ENCODE data around the gene SLC41A3.

The SLC41A3 gene

GRCh38 chr3:126121632-126122031 lies 37.7 kb upstream of the SLC41A3 start:
- H3K27ac ChIP-seq (ENCODE audit: low read length), result no peak overlapping the region
- H3K9me3 ChIP-seq (replicated peaks; ENCODE audit: insufficient read depth, low read length), result no peaks in the 10 kb centered on the region
- no peak for DNase-seq
- no peak overlapping the region for H2AFZ ChIP-seq (ENCODE audit: low read length)
- H3K9ac ChIP-seq (ENCODE audit: low read length), result no peak overlapping the region
- TF ChIP-seq CTCF (IDR thresholded peaks at IDR 0.05; ENCODE audit: low read length) (no peak), EZH2 (optimal IDR thresholded peaks at IDR 0.05; ENCODE audit: low read depth, low read length) (no peak), EZH2phosphoT487 (IDR thresholded peaks at IDR 0.05; ENCODE audit: low read length) (no peak)
- H3K4me2 ChIP-seq (ENCODE audit: low read depth, low read length), result no peak overlapping the region
- no peak overlapping the region for H3K4me3 ChIP-seq (ENCODE audit: low read length)
- no peaks in the 10 kb centered on the region for H3K4me1 ChIP-seq (ENCODE audit: low read length)
- H3K9me2 ChIP-seq (replicated peaks; ENCODE audit: insufficient read depth, low read length), result no peaks in the 10 kb centered on the region
- H3K79me2 ChIP-seq (ENCODE audit: low read length), result no peaks in the 10 kb centered on the region
- H3F3A ChIP-seq (ENCODE audit: insufficient read depth, low read length), result no peaks in the 10 kb centered on the region
- no peaks in the 10 kb centered on the region for H3K27me3 ChIP-seq (replicated peaks; ENCODE audit: insufficient read depth, low read length)
- H4K20me1 ChIP-seq (ENCODE audit: insufficient read depth, low read length), result no peaks in the 10 kb centered on the region
- H3K36me3 ChIP-seq (replicated peaks; ENCODE audit: insufficient read depth, low read length), result no peaks in the 10 kb centered on the region

GRCh38 chr3:126121074-126121473 lies 37.1 kb upstream of the SLC41A3 start:
- Histone ChIP-seq H3K9ac (ENCODE audit: low read length) (no peak overlapping the region), H3F3A (ENCODE audit: insufficient read depth, low read length) (no peaks in the 10 kb centered on the region), H3K27ac (ENCODE audit: low read length) (no peak overlapping the region), H3K27me3 (replicated peaks; ENCODE audit: insufficient read depth, low read length) (no peaks in the 10 kb centered on the region), H3K9me2 (replicated peaks; ENCODE audit: insufficient read depth, low read length) (no peaks in the 10 kb centered on the region), H3K4me3 (ENCODE audit: low read length) (no peak overlapping the region), H3K9me3 (replicated peaks; ENCODE audit: insufficient read depth, low read length) (no peaks in the 10 kb centered on the region), H3K79me2 (ENCODE audit: low read length) (no peaks in the 10 kb centered on the region), H4K20me1 (ENCODE audit: insufficient read depth, low read length) (no peaks in the 10 kb centered on the region), H2AFZ (ENCODE audit: low read length) (no peak overlapping the region), H3K4me1 (ENCODE audit: low read length) (no peaks in the 10 kb centered on the region), H3K36me3 (replicated peaks; ENCODE audit: insufficient read depth, low read length) (no peaks in the 10 kb centered on the region), H3K4me2 (ENCODE audit: low read depth, low read length) (no peak overlapping the region)
- DNase-seq, result no peak
- no peak for TF ChIP-seq EZH2phosphoT487 (IDR thresholded peaks at IDR 0.05; ENCODE audit: low read length)
- no peak for TF ChIP-seq CTCF (IDR thresholded peaks at IDR 0.05; ENCODE audit: low read length)

- Histone ChIP-seq H3K9me3 (replicated peaks; ENCODE audit: insufficient read depth, low read length) (no peaks in the 10 kb centered on the region), H3K27me3 (replicated peaks; ENCODE audit: insufficient read depth, low read length) (no peaks in the 10 kb centered on the region), H3K9ac (ENCODE audit: low read length) (no peak overlapping the region), H4K20me1 (ENCODE audit: insufficient read depth, low read length) (no peaks in the 10 kb centered on the region), H3F3A (ENCODE audit: insufficient read depth, low read length) (no peaks in the 10 kb centered on the region), H3K27ac (ENCODE audit: low read length) (no peak overlapping the region), H3K79me2 (ENCODE audit: low read length) (no peaks in the 10 kb centered on the region), H2AFZ (ENCODE audit: low read length) (no peak overlapping the region), H3K4me3 (ENCODE audit: low read length) (no peak overlapping the region), H3K4me2 (ENCODE audit: low read depth, low read length) (no peak overlapping the region), H3K4me1 (ENCODE audit: low read length) (no peaks in the 10 kb centered on the region), H3K9me2 (replicated peaks; ENCODE audit: insufficient read depth, low read length) (no peaks in the 10 kb centered on the region), H3K36me3 (replicated peaks; ENCODE audit: insufficient read depth, low read length) (no peaks in the 10 kb centered on the region)
- TF ChIP-seq CTCF (IDR thresholded peaks at IDR 0.05; ENCODE audit: low read length) (no peak), EZH2phosphoT487 (IDR thresholded peaks at IDR 0.05; ENCODE audit: low read length) (no peak), EZH2 (optimal IDR thresholded peaks at IDR 0.05; ENCODE audit: low read depth, low read length) (no peak)
- no peak for DNase-seq
These were observed 36.1 kb upstream of the SLC41A3 start for GRCh38 chr3:126119976-126120375.
